Karpas-422 (cell line): ENCODE measurements around the gene MAN1B1. TPM values are rescaled to one million over a fixed set of nuclear protein-coding genes. Genes with fewer than 3 reads are reported as not detected.

Source experiments
- DNase-seq: peaks from one replicate; pipeline ENCODE4 v3.0.0-alpha.2; 2015
- H2AFZ ChIP-seq: fragments of 200-600 bp; sonication (generic); 2 replicates; pipeline ENCODE4 v1.6.1; 2014; ENCODE audit warnings: antibody characterized with exemption, low read length, mixed read lengths
- H3K27ac ChIP-seq: fragments of 200-600 bp; sonication (generic); 2 replicates; pipeline ENCODE4 v1.5.1; 2014; ENCODE audit warnings: mild to moderate bottlenecking, low read length, moderate library complexity
- H3K27me3 ChIP-seq: fragments of 200-600 bp; sonication (generic); 2 replicates; pipeline ENCODE4 v1.6.1; 2014; ENCODE audit warnings: low read length, mixed read lengths
- H3K36me3 ChIP-seq: fragments of 200-600 bp; sonication (generic); 2 replicates; pipeline ENCODE4 v1.6.1; 2014; ENCODE audit warnings: low read length, mixed read lengths; ENCODE audit not compliant: insufficient read depth
- H3K4me1 ChIP-seq: fragments of 200-600 bp; sonication (generic); 2 replicates; pipeline ENCODE4 v1.6.1; 2014; ENCODE audit warnings: mild to moderate bottlenecking, low read length, mixed read lengths
- H3K4me2 ChIP-seq: fragments of 200-600 bp; sonication (generic); 2 replicates; pipeline ENCODE4 v1.6.1; 2014; ENCODE audit warnings: low read length, low read depth, mild to moderate bottlenecking; ENCODE audit not compliant: poor library complexity, severe bottlenecking
- H3K4me3 ChIP-seq: fragments of 200-600 bp; sonication (generic); 2 replicates; pipeline ENCODE4 v1.5.1; 2014; ENCODE audit warnings: mild to moderate bottlenecking, antibody characterized with exemption, low read length, mixed read lengths
- H3K79me2 ChIP-seq: fragments of 200-600 bp; sonication (generic); 2 replicates; pipeline ENCODE4 v1.6.1; 2014; ENCODE audit warnings: mild to moderate bottlenecking, low read length, mixed read lengths
- H3K9ac ChIP-seq: fragments of 200-600 bp; sonication (generic); 2 replicates; pipeline ENCODE4 v1.6.0; 2014; ENCODE audit warnings: low read length
- H3K9me2 ChIP-seq: fragments of 200-600 bp; sonication (generic), shearing (Covaris generic); replicated peaks from 2 replicates; pipeline ENCODE4 v1.6.0; 2014; ENCODE audit warnings: mild to moderate bottlenecking, low read length, moderate library complexity; ENCODE audit not compliant: insufficient read depth
- H3K9me3 ChIP-seq: fragments of 300-700, 200-600 bp; sonication (generic); 2 replicates; pipeline ENCODE4 v1.6.1; 2014; ENCODE audit warnings: low read length, mixed read lengths
- H4K20me1 ChIP-seq: fragments of 200-600 bp; sonication (generic); 2 replicates; pipeline ENCODE4 v1.6.1; 2014; ENCODE audit warnings: mild to moderate bottlenecking, antibody characterized with exemption, low read length, low read depth; ENCODE audit not compliant: insufficient read depth
- total RNA-seq: library from RNA; depleted of rRNA; stranded (reverse); fragments of >200 nt; shearing (Covaris generic); gene quantifications from 2 replicates; pipeline ENCODE4 v1.2.3, GENCODE V29; 2014; ENCODE audit warnings: low replicate concordance

Gene MAN1B1
- total RNA-seq, 1 experiment from 2014 or later, result 28.9 TPM

- no peak overlapping the region for H3K4me3 ChIP-seq
- H3K36me3 ChIP-seq, result no peaks in the 10 kb centered on the region
Observed at GRCh38 chr9:137111788-137112563, 25.2 kb downstream of the MAN1B1 start.

GRCh38 chr9:137112564-137113384 is 26.0 kb downstream of the MAN1B1 start:
- H4K20me1 ChIP-seq, result 0 out of 2 replicates have a peak, but pooled peaks cover 3% of the 10 kb centered on the region
- no peak overlapping the region for H2AFZ ChIP-seq
- peak overlapping the region; percentile 56 for H3K4me2 ChIP-seq
- H3K9me2 ChIP-seq, result no peaks in the 10 kb centered on the region
- H3K27ac ChIP-seq, result no peak overlapping the region
- H3K4me3 ChIP-seq, result peak overlapping the region; percentile 49; the same call in 1 of the 2 replicates
- peak overlapping the region; percentile 66; the same call in 1 of the 2 replicates for H3K9ac ChIP-seq
- no peak for DNase-seq
- H3K27me3 ChIP-seq, result no peaks in the 10 kb centered on the region
- H3K4me1 ChIP-seq, result peaks cover 21% of the 10 kb centered on the region
- no peaks in the 10 kb centered on the region for H3K9me3 ChIP-seq
- no peaks in the 10 kb centered on the region for H3K36me3 ChIP-seq
- H3K79me2 ChIP-seq, result peaks cover 5% of the 10 kb centered on the region; the same call in 1 of the 2 replicates

More at GRCh38 chr9:137111788-137112563, 25.2 kb downstream of the MAN1B1 start:
- H4K20me1 ChIP-seq, result 0 out of 2 replicates have a peak, but pooled peaks cover 3% of the 10 kb centered on the region
- no peak overlapping the region for H3K4me2 ChIP-seq
- H3K27me3 ChIP-seq, result no peaks in the 10 kb centered on the region
- no peak overlapping the region for H2AFZ ChIP-seq
- peaks cover 21% of the 10 kb centered on the region for H3K4me1 ChIP-seq
- H3K9me2 ChIP-seq, result no peaks in the 10 kb centered on the region
- H3K27ac ChIP-seq, result no peak overlapping the region
- H3K79me2 ChIP-seq, result peaks cover 5% of the 10 kb centered on the region; the same call in 1 of the 2 replicates
- H3K9me3 ChIP-seq, result no peaks in the 10 kb centered on the region
- no peak overlapping the region for H3K9ac ChIP-seq
- DNase-seq, result no peak

GRCh38 chr9:137113385-137114159 is 26.8 kb downstream of the MAN1B1 start:
- Histone ChIP-seq H3K4me1 (peaks cover 21% of the 10 kb centered on the region), H3K27ac (no peak overlapping the region), H3K9me3 (no peaks in the 10 kb centered on the region), H3K79me2 (peaks cover 5% of the 10 kb centered on the region; the same call in 1 of the 2 replicates), H4K20me1 (0 out of 2 replicates have a peak, but pooled peaks cover 3% of the 10 kb centered on the region), H3K4me2 (peak overlapping the region; percentile 56), H3K36me3 (no peaks in the 10 kb centered on the region), H2AFZ (no peak overlapping the region), H3K9me2 (no peaks in the 10 kb centered on the region), H3K27me3 (no peaks in the 10 kb centered on the region), H3K4me3 (peak overlapping the region; percentile 49; the same call in 1 of the 2 replicates), H3K9ac (peak overlapping the region; percentile 66)
- DNase-seq, result peak; percentile 72

- Histone ChIP-seq H3K9me2 (no peaks in the 10 kb centered on the region), H3K27ac (no peak overlapping the region), H3K79me2 (peaks cover 5% of the 10 kb centered on the region; the same call in 1 of the 2 replicates), H4K20me1 (no peaks in the 10 kb centered on the region), H2AFZ (no peak overlapping the region), H3K9ac (peak overlapping the region; percentile 81), H3K4me3 (peak overlapping the region; percentile 82), H3K9me3 (no peaks in the 10 kb centered on the region), H3K4me1 (peaks cover 26% of the 10 kb centered on the region), H3K36me3 (no peaks in the 10 kb centered on the region), H3K27me3 (no peaks in the 10 kb centered on the region), H3K4me2 (peak overlapping the region; percentile 78)
- DNase-seq, result no peak
Observed at GRCh38 chr9:137114220-137114612, 27.4 kb downstream of the MAN1B1 start.

GRCh38 chr9:137114613-137115393 is 28.0 kb downstream of the MAN1B1 start, which contains the start of gene DPP7:
Gene DPP7 (minus strand): TSS chr9:137114733. CDS start chr9:137114713, 20 bp downstream.
- H3K36me3 ChIP-seq, result no peaks in the 10 kb centered on the region
- H4K20me1 ChIP-seq, result no peaks in the 10 kb centered on the region
- peaks cover 28% of the 10 kb centered on the region for H3K4me1 ChIP-seq
- no peaks in the 10 kb centered on the region for H3K9me2 ChIP-seq
- no peak within 1 kb of the TSS for H3K27ac ChIP-seq
- H3K9me3 ChIP-seq, result no peaks in the 10 kb centered on the region
- no peaks in the 10 kb centered on the region for H3K27me3 ChIP-seq
- H3K79me2 ChIP-seq, result peaks cover 5% of the 10 kb centered on the region; the same call in 1 of the 2 replicates
- DNase-seq, result peak; percentile 90
- H3K9ac ChIP-seq, result peak within 1 kb of the TSS; percentile 81
- no peak within 1 kb of the TSS for H2AFZ ChIP-seq
- peak within 1 kb of the TSS; percentile 82 for H3K4me3 ChIP-seq
- H3K4me2 ChIP-seq, result peak within 1 kb of the TSS; percentile 78

GRCh38 chr9:137115394-137116026 is 28.7 kb downstream of the MAN1B1 start:
- H3K9me3 ChIP-seq, result no peaks in the 10 kb centered on the region
- H3K4me3 ChIP-seq, result peak overlapping the region; percentile 82; the same call in 1 of the 2 replicates
- peaks cover 28% of the 10 kb centered on the region for H3K4me1 ChIP-seq
- peak overlapping the region; percentile 81 for H3K9ac ChIP-seq
- H3K27ac ChIP-seq, result no peak overlapping the region
- no peaks in the 10 kb centered on the region for H3K27me3 ChIP-seq
- no peak overlapping the region for H2AFZ ChIP-seq
- H3K36me3 ChIP-seq, result no peaks in the 10 kb centered on the region
- no peak for DNase-seq
- peaks cover 5% of the 10 kb centered on the region; the same call in 1 of the 2 replicates for H3K79me2 ChIP-seq
- peak overlapping the region; percentile 78 for H3K4me2 ChIP-seq
- no peaks in the 10 kb centered on the region for H3K9me2 ChIP-seq
- no peaks in the 10 kb centered on the region for H4K20me1 ChIP-seq

- no peak overlapping the region for H2AFZ ChIP-seq
- H3K27me3 ChIP-seq, result no peaks in the 10 kb centered on the region
- H3K4me2 ChIP-seq, result no peak overlapping the region
- DNase-seq, result no peak
- no peak overlapping the region for H3K4me3 ChIP-seq
- H3K9ac ChIP-seq, result no peak overlapping the region
- no peaks in the 10 kb centered on the region for H3K36me3 ChIP-seq
- peaks cover 5% of the 10 kb centered on the region; the same call in 1 of the 2 replicates for H3K79me2 ChIP-seq
- H3K9me3 ChIP-seq, result no peaks in the 10 kb centered on the region
- H3K4me1 ChIP-seq, result peaks cover 28% of the 10 kb centered on the region
- H4K20me1 ChIP-seq, result no peaks in the 10 kb centered on the region
- H3K9me2 ChIP-seq, result no peaks in the 10 kb centered on the region
- no peak overlapping the region for H3K27ac ChIP-seq
Observed at GRCh38 chr9:137116027-137116507, 29.3 kb downstream of the MAN1B1 start.
